GM19238 (cell line): ENCODE data around the gene FBXO7.

Experiments
- DNase-seq: peaks from one replicate; pipeline ENCODE4 v3.0.0; 2011; ENCODE audit warnings: low spot score; ENCODE audit not compliant: insufficient read length

FBXO7 gene

DNA sequence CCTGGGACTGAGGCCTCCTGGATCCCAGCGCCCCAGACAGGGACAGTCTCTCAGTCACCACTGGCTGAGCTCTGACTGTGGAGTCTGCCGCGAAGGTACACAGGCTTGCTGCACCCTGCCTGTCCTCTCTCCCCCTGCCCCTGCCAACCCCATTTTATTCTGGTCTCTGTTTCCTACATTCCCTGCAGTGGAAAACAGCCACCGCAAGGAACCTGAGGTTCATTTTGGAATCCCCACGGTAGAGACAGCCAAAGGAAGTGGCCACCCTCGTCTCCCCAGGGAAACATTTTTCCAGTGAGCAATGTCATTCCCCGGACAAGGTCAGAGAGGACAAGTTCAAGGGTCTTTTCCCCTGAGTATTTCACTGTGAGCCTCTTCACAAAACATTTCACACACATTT, 56.6 kb downstream of the FBXO7 start:
- DNase-seq, result no peak

DNA sequence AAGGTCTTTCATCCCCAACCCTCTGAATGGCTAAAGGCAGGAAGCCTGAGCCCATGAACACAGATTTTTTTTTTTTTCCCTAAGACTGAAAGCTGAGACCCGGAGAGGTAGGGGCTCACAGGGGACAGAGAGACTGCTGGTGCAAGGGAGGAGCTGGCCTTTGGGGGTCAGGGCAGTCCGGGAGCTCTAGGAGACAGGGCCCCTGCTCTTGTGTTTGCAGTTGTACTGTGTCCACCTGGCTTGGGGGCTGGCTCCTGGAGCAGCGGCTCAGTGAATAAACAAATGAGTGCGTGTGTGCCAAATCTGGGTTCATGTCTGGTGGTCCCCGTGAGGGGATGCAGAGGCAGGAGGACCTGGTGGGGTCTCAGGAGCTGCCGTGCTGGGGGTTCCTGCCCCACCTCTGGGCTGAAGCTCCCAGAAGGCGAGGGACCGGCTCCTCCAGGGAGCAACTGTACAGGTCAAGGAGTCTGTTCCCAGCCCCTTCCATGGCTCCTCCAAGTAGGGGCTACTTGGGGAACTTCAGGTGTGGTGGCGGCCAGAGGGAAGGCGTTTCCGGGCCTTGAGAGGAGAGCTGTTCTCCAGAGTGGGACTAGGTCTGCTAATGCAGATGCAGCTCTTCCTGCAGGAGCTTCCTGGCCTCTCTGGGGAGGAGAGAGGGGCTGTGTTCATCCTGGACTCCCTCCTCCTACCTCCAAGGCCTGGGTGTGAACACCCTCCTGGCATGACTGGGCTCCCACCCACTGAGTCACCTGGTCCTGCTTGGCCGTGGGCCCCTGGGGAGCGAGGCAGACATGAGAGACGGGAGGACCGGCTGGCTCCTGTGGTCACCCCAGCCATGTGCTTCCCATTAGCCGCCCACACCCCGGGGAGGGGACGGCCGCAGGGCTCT, 57.6 kb downstream of the FBXO7 start:
- DNase-seq, result no peak

DNA sequence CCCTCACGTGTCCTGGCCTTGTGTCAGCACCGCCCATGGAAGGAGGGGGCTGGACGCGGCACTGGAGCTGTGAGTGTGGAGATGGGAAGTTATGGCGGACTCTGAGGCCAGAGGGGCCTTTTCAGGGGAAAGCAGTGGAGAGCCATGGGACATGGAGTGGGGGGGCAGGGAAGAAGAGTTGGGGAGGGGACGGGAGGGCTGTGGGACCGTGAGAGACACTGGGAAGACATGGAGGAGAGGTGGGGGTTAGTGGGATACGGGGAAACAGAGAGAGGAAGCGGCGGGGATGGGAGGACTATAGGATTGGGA, 58.2 kb downstream of the FBXO7 start:
- no peak for DNase-seq

DNA sequence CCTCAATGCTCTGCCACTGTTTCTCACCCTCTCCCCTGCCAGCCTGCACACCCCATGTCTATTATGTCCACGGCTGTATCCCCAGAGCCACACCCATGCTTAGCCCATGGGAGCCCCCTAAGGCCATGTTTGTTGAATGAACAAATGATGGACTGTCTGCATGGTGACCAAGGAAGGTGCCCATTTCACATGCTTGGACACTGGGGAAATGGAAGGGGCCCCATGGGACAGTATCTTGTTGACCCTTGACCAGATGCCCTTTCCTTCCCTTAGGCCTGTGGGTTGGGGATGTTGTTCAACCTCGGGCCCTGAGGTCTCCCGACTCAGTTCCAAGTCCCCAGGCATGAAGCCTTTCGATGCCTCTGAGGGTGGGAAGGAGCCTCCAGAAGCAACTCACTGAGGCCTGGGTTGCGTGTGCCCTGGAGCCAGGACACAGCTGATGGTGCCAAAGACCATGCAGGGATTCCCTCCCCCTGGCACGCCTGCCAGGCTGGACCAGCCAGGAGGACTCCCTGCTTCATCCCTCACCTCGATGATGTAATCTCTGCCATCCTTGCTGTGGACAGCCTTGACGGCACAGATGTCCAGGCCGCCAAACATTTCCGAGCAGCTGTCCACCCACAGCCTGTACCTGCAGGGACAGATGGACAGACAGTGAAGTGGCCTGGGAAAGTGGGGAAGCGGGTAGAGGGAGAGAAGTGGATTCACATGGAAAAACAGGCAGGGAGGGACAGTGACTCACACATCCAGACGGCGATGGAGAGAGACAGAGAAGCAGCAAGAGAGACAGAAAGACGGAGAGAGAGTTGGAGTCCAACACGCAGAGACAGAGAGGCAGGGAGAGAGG, 58.9 kb downstream of the FBXO7 start:
- no peak for DNase-seq

DNA sequence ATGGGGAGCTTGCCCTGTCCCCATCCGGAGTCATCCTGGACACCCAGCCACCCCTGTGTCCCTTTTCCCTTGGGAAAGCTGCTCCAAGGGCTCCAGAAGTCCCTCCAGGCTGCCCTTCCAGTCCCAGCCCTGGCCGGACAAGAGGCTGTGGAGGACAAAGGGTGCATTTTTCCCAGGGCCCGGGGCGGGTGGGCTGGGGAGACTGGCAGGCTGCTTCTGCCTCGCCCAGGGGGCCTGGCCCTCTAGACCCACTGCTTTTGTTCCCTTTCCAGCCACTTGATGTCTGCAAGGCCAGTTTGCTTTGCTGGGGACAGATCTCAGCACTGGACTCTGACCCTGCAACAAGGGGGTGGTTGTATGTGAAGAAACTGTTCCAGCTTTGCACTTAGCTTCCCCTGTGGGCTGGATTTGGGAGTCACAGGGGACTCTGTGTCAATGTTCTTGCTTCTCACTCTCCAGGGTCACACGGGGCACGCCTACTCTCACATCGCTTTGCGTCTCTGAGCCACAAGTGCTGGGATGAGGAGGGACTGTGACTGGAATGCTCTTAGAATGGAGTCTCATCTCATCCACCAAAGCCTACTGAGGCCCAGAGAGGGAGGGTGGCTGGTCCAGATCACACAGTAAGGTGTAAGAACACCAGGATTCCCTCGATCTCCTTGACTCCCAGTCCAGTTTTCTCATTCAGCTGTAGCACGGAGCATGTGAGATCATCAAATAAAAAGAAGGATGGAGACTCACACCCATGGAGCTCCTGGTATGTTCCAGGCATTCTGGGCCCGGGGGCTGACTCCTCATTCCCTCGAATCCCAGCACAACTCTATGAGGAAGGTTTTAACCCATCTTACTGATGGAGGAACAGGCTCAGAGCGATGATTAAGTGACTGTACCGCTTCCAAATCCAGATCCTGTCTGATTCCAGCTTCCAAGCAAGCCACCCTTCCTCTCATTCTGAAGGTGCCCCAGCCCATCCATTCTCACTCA, 59.9 kb downstream of the FBXO7 start:
- no peak for DNase-seq

DNA sequence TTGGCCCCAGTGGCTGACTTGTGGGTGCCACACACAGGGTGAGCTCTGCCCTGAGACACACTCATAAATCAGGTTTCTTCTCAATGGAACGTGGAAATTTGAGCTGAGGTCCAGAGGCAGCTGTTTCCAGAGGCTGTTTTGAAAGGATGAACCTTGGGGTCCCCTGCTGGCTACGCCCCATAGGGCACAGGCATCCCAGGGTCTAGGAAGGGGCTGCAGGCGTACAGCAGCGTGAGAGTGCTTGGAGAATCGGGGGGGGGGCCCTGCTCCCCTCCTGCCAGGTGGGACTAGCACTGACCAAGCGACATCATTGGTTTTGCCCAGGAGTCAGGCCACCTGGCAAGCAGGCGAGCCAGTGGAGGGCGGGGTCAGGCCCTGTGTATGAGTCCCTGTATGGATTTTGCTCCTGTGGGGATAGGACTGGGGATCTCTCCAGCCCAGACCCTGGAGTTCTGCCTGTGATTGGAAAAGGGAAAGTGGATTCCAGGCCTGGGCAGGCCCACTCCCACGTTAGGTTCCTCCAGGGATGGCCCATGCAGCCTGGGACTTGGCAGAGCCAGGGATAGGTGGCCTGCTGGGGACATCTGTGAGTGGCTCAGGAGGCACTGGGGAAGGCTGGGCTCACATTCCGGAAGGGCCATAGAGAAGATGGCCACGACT, 61.0 kb downstream of the FBXO7 start:
- no peak for DNase-seq

DNA sequence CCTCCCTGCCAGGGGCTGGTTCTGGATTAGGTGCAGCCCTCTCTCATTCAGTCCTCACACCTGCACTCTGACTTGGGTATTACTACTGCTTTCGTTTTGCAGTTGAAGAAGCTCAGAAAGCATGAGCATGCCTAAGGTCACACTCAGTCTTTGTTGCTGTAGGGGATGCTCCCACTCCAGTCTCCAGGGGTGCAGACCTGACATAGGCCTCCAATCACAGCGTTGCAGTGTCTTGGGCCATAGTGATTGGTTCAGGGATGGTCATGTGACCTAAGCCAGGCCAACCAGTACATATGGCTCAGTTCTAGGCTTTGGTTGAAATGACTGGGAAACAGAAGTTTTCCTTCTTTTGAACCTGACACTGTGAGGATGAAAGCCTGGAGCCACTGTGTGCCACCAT, 61.7 kb downstream of the FBXO7 start:
- no peak for DNase-seq

DNA sequence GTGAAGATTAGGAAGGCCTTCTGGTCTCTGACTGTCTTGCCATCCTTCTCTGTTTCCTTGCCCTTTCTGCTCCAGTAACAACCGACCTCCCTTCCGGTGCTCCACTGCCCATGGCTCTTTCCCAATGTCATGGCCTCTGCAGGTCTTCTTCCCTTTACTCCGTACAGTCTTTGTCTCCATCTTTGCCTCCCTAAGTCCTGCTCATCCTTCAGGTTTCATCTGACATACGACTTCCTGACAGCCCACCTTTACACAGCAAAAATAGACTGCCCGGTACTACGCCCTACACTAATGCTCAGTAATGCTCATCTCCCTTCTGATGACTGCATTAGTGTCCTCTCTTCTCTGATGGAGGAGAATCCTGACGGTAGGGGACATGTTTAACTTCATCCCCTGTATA, 63.9 kb downstream of the FBXO7 start:
- DNase-seq, result no peak

DNA sequence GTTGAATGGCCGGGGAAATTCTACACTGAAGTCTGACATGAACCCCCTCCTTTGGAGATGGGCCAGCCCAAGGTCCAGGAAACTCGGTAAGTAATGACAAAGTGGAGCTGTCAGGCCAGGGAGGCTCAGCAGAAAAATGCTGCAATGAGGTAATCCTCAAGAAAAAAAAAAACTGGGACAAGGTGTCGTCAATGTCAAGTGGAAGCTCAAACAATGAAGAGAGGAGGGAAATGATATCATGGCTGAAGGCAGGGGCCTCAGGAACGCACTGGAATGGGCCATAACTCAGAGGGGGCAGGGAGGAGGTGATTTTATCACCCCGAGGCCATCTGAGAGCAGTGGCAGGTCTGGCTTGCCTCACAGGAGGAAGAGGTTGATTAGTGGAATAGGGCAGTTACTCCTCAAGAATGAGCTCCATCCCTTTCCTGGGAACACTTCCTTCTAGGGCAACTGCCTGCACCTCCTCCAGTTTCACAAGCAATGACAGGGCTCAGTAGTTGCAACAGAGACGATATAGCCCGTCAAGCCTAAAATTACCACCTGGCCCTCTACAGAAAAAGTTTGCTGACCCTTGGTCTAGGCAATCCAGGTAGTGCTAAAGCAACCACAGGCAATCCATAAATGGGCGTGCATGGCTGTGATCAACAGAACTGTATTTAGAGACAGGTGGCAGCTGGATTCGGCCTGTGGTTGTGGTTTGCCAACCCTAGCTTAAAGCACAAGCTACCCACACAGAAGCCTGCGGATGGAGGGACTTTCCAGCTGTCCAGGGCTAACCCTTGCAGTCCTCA, 65.2 kb downstream of the FBXO7 start:
- no peak for DNase-seq

DNA sequence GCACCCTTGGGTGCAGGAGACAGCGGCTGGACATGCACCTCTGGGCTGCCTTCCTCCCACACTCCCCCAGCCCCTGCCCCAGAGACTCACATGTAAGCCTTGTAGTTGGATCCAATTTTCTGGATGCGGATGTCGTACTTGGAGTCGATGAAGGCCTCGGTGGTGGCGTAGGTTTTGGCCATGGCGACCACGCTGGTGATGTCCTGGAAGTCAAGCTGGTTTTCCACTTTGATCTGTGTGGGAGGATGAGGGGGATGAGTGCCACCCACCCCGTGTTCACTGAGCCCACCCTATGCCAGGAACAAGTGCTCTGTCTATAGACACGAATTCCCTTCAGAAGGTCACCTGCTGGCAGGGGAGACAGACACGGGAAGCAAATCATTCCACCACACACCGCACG, 66.9 kb downstream of the FBXO7 start:
- no peak for DNase-seq

DNA sequence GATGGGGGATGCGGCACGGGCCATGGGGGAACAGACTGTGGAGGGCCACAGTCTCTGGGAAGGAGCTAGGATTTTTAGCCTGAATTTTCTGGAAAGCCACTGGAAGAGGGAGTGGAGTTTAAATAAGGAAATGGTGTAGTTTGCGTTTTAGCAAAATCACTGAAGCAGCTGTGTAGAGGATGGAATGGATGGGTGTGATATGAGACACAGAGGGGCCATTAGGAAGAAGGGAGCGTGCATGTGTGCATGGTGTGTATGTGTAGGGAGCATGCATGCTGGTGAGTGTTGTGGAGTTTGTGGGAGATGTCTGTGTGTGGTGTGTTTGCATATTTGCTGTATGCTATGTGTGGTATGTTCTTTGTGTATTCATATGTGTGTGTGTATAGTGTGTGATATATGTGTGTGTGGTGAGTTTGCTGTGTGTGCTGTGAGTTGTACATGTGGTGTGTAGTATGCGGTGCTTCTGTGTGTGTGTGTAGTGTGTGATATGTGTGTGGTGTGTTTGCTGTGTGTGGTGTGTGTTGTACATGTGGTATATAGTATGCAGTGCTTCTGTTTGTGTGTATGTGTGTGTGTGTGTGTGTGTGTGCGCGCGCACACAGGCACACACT, 67.6 kb downstream of the FBXO7 start:
- no peak for DNase-seq

DNA sequence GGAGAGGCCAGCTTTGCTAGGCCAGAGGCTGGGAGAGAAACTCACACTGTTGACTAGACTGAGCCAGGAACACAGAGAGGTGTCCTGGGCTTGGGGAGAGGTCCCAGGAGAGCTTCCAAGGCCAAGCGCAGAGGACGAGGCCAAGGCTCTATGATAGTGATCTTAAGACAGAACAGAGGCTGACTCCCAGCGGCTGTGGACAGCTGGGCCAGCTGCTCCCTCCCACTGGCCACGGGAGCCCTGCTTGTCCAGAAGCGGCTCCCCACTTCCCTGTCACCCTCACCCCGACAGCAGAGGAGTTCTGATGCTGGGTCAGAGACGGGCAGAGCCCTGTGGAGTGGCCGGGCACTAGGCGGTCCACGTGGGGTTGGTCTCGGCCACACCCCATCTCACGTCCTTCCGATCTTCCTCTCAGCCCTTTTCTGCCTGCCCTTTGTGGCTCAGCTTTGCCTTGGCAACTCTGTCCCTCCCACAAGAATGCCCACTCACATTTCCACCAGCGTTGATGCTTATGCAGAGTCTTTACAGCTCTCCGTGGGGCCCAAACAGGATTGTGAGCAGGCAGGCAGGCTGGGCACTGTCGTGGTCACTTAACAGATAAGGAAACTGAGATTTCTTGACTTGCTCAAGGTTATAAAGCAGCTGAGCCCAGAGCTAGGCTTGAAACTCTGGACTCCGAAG, 68.2 kb downstream of the FBXO7 start:
- DNase-seq, result no peak

DNA sequence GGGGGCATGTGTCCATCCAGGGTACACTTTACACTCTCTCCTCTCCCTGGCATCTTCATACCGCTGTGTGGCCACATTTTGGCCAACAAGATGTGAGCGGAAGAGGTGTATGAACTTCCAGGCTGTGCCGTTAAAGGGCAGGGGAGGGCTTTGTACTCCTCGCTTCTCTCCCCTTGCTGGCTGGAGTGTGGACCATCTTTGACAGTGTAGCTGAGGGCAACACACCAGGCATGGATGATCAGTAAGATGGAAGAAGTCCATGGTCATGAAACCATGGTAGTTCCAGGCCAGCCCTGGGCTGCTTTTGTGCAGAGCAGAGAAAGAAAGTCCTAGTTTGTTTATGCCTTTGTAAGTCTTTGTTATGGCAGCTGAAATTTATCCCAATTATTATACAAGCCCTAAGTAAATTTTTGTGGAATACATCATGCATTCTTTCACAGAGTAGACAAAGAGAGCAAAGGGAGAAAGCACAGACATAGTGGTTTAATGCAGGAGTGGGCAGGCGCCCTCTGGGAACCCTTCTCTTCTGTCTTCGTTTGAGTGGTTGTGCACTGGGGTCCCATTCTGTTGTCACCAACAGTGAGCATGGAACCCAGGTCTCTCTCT, 70.4 kb downstream of the FBXO7 start:
- DNase-seq, result no peak

DNA sequence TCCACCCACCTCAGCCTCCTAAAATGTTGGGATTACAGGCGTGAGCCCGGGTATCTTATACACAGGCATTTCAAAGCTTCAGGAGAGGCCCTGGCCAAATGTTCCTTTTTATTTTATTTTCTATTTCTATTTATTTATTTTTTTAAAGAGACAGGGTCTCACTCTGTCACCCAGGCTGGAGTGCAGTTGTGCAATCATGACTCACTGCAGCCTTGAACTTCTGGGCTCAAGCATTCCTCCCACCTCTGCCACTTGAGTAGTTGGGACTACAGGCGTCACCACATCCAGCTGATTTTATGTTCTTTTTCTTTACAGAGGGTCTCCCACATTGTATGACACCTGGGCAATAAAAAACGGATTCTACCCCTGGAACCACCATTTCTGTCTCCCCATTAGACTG, 71.2 kb downstream of the FBXO7 start:
- no peak for DNase-seq

DNA sequence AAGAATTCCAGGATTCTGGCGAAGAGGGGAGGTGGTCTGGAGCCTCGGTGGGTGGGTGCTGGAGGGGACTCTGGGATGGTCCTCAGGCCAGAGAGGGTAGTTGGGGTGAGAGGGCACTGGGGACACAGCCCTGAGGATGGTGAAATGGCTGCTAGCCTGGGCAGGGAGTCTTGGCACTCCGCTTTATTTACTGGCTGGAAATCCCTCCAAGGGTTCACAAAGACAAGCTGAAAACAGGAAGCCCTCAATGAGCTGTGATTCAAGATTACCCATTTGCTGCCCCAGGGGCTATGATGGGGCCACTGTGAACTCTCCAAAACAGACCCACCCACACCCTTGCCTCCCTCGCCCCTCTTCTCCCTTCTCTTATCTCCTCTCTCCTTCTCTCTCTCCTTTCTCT, 71.9 kb downstream of the FBXO7 start:
- DNase-seq, result no peak

DNA sequence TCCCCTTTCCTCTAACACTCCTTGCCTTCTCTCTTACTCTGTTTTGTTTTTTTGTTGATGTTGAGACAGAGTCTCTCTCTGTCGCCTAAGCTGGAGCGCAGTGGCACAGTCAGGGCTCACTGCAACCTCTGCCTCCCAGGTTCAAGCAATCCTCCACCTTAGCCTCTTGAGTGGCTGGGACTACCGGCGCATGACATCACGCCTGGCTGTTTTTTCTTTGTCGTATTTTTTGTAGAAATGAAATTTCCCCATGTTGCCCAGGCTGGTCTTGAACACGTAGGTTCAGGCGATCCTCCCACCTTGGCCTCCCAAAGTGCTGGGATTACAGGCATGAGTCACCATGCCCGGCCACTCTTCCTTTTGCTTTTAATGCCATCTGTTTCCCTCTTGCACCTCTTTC, 72.3 kb downstream of the FBXO7 start:
- DNase-seq, result no peak

DNA sequence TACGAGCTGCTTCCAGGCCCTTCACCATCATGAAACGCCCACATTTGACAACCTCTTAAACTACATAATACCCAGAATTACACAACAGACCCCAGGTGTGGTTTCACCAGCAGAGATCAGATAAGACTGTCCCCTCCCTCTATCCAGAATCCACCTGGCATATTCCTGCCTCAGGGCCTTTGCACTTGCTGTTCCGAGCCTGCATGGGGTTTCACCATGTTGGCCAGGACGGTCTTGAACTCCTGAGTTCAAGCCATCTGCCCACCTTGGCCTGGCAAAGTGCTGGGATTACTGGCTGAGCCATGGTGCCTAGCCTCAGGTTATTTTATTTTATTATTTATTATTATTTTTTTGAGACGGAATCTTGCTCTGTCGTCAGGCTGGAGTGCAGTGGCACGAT, 73.4 kb downstream of the FBXO7 start:
- DNase-seq, result no peak
